NCI-H526 treated with DMSO at 0.1 percent for 48 hours (cell line): ENCODE data around the gene ABCG1.

Source experiments
- DNase-seq: peaks from one replicate; lab custom pipeline; 2025; lab: John Stamatoyannopoulos, UW

ABCG1 gene

DNA sequence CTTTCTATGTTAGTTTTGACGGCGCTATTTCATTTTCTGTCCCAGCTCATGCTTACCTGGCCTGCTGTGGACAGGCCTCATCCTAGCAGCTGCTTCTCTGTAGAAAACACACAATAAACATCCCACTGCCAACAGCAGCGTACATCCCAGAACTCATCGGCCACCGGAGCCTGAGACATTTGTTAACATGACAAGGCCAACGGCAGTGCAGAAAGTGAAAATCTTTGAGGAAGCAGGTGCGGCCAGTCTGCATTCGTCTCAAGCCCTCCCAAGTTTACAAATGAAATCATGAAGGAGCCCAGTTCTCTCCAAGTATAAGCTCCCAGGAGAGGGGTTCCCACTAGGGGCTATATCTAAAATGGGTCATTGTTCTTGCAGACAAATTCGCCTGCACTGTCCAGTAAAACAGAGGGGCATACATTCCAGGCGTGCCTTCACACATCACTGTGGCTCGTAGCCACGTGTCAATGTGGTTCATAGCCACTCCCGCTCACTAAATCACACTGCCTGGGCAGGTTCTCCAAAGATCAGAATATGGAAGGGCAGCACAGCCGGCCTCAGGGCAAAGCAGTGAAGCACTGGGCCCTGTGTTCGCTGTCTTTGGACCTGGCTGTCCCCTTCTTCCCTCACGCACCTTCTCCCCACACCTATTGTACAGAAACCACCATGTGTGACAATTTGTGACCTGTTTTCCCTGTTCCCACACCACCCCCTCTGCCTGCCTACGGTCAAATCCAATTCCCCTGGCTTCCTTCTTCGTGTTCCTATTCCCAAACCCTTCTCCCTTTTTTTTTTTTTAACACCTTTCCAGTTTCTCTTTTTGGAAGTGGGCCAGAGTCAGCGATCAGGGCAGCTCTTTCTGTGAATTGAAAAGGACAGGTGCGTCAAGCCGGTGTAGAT lies 27.0 kb upstream of the ABCG1 start:
- no peak for DNase-seq

DNA sequence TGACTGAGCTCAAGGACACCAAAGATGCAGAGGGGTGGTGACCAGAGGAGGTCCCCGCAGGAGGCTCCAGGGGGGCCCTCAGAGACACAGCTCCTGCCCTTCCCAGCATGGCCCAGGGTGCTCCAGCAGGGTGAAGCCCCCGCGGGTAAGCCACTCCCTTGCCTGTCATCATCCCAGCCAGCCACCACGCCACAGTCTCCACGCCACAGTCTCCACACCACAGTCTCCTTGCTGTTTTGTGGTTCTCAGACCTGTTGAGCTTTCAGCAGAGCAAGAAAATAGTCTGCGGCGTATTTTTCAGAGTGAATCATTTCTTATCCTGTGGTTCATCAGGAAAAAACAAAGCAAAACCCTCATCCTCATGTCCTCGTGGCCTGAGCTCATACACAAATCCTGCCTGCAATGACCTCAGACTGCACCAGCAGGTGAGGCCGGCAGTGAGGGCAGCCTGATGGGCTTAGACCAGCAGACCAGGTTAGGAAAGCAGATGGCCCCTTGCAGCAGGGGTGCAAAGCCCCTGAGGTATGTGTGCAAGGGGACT lies 25.7 kb upstream of the ABCG1 start:
- DNase-seq, result no peak

DNA sequence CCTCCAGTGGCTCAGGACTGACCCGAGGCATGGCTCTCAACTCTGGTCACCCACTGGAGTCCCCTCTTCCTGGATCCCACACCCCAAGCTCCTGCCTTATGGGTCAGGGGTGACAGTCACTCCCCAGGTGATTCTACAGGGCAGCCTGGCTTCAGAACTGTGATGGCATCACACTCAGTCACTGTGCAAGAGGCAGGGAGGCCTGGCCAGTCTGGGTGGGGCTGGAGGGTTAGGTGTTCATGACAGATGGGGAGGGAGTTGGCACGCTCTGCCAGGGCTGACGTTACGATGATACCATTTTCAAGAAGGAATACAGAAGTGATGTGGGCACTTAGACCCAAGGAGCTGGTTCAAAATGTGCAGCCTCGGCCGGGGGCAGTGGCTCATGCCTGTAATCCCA lies 25.2 kb upstream of the ABCG1 start:
- no peak for DNase-seq

DNA sequence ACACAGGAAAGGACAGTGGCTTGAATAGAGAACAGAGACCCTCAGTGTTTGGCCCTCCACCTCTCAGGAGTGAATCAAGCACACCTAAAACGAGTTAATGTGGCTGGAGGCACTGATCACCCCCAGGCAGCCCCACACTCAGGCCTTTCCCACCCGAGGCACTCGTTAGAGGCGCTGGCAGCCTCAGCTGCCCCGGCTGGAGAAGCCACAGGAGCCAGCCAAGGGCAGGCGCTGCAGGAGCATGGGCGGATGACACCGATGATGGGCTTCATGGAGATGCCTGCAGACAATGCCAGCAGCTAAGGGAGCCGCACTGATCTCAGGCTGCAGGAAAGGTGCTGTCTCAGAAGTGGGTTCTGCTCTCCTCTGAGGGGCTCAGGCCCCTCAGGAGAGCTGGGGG lies 24.1 kb upstream of the ABCG1 start:
- no peak for DNase-seq

DNA sequence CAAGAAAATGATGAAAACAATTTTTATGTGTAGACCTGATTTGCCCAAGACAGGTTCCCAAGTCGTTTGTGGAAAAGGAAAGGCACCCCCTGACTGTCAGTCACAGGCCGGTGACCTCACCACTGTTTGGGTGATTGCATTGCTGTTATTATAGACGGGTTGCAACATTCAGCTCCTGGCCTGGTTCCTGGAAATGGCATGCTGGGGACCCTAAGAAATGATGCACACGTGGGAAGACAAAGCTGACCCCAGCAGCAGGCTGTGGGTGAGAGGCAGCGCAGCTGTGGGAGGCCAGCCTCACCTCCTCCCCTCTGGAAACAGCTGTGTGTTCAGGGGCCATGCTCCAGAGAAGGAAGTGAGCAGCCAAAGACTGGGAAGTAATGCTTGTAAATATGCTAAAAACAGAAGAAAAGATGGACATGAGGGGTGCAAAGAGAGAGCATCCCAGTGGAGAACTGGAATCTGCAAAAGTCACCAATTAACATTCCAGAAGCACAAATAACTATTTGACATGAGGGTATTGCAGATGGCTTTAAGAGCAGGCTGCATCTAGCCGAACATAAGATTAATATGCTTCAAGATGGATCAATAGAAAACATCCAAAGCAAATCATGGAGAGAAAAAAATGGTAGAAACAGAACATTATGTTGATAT lies 23.4 kb upstream of the ABCG1 start:
- no peak for DNase-seq

DNA sequence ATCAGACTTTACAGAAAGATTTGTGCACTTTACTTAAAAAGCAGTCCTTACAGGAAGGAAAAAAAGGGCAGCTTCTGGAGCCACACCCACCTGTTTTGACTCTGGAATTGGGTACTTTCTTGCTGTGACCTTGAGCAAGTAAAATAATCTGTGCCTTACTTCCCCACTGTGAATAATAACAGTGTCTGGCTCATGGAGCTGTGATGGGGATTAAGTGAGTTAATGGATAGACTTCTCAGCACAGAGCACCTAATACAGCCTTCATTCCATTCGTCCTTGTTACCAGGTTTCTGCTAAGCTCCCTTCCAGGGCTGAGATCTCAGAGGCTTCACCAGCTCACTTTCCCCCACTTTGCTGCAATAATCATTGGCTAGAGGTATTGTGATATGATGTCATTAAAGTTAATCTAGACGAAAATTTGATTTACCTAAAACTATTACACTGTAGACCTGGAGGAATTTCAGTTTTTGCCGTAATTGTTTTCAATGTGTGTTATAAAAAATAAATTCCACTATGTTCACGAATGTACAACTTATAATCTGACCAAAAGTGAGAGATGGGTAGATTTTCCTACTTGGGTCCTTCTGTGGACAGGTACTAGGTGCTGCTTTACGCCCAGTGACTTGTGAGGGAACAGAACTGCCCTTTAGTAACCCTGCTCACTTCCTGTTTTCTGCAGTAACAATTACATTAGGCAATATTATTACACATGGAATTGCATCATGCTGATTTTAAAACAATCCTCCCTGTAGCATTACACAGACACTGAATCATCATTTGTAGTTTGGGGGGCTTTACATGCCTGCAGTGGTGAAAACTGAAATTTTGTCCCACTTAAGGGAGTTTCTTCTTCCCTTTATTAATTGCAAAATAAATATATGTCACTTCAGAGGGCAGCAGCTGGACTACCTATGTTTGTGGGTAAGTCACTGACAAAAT lies 19.7 kb upstream of the ABCG1 start:
- DNase-seq, result no peak

DNA sequence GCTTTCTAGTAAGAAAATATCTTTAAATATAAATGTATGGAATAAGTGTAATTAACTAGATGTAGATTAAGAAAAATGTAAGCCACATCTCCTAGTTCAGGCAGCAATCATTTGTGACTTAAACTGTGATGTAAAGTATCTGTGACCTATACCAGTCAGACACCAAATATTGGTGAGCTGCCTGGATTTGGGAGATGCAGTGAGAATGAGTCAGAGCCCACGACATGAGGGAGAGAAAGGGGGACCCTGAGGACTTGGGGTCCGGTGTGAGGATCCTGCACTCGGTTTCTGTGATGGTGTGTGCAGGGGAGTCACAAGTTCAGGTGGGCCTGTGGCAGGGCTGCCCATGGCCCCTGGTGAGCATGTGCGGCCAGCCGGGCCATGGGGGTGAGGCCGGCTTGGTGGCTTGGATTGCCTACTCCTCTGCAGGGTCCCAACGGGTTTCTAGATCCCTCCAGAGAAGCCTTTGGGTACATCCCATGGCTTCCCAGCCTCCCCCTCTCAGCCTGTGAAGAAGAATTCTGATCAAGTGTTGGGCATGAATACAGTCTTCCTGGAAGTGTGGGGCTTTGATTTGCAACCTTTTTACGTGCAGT lies 19.0 kb upstream of the ABCG1 start:
- DNase-seq, result no peak

DNA sequence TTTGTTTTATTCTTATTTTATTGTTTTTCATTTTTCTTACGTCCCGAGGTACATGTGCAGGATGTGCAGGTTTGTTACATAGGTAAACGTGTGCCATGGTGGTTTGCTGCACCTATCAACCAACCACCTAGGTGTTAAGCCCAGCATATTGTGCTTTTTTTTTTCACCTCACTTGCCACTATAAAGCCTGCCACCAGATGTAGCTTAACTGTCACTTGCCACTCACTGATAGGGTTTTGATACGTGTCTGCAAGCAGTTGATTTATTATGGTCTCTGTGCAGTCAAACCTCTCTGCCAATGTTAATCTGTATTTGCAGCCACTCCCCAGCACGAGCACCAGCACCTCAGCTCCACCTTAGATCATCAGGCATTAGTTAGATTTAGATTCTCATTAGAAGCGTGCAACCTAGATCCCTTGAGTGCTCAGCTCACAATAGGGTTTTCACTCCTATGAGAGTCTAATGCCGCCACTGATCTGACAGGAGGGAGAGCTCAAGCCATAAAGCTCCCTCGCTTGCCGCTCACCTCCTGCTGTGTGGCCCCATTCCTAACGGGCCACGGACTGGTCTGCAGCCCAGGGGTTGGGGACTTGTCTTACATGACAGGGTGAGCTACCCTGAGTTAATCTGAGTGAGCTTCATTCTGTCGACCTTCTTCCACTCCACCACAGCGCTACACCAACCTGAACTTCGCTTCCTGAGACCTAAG lies 17.9 kb upstream of the ABCG1 start:
- no peak for DNase-seq

DNA sequence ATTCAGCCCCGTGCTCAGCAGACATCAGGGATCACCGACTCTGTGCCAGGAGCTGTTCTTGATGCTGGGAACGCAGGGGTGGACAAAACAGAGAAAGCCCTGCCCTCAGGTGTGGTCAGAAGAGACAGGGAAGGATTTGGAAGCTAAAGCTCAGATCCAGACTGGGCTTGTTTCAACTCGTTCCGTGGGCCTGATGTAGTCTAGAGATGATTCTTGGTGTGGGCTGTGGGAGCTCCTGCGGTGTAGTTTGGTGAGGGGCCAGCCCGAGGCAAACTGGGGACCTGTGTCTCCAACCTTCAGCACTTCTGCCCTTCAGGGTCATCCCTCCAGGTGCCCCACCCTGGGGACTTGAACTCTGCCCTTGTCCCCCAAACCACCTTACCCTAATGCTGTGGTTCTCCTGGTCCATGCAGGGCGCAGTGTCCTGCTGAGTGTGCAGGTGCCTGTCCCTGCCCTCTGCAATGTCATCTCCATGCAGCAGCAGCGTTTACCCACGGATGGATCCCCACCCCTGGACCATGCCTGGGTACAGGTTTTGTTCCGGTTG lies 17.3 kb upstream of the ABCG1 start:
- DNase-seq, result no peak

DNA sequence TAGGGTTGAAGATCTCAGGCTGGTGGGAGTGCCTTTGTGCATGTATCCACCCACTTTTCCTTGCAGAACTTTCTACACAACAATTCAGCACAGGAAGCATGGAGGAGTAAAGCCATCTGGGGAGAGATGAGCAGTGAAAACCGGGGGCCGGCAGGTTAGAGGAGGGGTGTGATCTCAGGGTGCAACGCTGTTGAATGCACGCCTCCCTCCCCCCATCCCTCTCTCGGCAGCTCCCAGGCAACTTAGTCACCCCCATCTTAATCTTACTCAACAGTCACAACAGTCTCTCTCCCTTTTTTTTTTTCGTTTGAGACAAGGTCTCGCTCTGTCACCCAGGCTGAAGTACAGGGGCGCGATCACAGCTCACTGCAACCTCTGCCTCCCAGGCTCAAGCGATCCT lies 16.6 kb upstream of the ABCG1 start:
- no peak for DNase-seq

DNA sequence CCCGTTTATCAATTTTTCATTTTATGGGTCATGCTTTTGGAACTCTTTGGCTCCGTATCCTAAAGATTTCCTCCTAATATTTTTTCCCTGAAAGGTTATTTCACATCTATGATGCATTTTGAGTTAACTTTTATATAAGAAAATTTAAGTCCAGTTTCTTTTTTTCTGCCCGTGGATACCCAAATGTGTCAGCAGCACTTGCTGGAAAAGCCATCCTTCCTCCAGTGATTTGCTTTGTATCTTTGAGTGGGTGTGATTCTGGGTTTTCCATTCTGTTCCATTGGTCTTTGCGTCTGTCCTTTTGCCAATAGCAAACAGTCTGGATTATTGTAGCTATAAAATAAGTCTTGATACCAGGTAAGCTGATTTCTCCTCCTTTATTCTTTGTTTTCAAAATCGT lies 15.6 kb upstream of the ABCG1 start:
- no peak for DNase-seq

DNA sequence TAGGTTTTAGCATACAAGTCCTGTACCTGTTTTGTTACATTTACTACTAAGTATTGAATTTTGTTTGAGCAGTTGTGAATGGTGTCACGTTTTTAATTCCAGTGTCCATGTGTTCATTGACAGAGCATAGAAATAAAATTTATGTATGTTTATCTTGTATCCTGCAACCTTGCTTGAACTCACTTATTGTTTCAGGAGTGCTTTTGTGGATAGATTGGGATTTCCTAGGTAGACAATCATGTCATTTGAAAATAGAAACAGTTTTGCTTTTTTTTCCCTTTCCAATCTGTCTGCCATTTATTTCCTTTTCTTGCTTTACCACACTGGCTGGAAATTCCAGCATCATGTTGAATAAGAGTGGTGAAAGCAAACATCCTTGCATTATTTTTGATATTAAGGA lies 15.0 kb upstream of the ABCG1 start:
- no peak for DNase-seq

DNA sequence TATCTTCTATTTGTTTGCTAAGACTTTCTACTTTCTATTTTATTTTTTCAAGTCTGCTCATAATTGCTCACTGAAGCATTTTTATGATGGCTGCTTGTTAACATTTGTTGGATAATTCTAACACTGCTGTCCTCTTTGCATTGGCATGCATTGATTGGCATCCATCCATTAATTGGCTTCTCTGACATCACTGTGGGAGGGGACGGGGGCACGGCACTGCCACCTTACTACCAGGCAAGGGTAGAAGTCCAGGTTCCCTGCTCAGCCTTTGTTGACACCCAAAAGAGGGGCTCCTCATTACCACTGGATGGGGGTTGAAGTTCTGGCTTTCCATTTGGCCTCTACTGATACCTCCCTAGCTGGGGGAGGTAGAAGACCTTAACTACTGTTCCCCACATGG lies 11.5 kb upstream of the ABCG1 start:
- no peak for DNase-seq

DNA sequence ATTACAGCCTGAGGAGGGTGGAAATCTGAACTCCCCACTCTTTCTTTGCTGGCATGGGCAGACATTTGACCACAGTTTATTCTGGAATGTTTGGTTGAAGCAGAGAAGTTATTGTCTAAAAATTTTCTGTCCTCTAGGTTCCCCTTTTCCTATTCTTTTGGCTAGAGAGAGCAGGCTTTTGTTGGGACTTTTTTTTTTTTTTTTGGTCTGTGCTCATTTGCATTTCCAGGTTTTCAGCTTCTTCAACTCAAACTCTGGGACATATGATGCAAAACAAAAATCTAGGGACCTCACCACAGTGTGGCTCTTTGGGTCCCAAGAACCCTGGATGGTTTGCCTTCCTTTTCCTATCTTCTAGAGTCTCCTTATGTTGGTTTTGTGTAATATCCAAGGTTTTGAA lies 10.9 kb upstream of the ABCG1 start:
- DNase-seq, result no peak

DNA sequence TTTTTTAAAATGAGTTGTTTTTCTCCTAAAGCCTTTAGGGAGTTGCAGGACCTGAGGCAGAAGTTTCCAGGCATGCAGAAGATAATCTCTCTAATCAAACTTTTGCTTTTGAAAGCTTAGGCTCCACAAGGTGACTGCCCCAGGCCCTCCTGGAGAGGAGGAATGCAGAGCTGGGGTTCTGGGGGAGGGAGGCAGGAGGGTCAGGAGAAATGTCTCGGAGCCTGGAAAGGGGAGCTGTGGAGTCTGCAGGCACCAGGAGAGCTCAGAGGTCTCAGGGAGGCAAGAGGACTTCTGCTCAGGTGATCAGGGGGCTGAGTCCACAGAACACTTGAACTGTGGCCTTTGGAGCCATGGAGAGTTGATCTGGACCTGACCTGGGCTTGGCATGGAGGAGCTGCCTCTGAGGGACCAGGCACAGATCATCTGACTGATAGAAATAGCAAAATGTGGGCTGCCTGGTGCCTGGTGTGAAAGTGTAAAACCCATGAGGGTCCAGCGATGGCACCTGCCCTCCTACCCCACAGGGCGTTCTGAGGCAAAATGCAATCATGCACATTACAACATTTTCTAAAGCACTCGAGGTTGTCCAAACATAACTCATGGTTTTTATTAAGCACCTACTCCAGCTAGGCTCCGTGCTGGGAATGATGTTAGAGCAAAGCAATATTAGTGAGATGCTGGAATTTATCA lies 10.0 kb upstream of the ABCG1 start:
- no peak for DNase-seq

DNA sequence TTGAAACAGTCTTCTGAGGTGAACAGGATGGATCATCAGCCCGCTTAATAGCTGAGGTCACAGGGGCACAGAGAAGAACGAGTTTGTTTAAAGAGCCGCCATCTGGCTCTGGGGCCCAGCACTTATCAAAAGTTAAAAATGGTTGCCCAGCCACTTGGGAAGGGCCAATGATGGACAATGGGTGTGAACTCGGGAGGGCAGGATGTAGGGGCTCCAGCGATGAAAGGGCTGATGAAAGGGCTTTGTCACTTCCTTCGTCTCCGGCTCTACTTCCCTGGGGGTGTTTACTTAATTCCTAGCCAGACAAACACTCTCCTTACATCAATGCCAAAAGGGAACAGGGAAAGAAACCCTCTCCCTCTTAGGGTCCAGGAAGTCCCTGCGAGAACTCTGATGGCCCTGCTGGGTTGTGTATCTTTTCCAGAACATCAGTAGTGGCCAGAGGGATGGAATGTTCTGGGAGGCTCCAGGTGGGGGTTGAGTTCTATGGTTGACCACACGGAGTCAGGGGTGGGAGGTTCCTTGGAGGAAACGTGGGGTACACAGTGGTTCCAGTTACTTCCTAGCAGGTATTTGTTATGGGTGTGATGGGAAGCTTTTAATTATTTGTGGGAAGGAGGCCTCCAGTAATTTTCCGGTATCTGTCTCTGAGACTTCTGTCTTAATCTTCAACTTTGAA lies 9.0 kb upstream of the ABCG1 start:
- DNase-seq, result no peak

DNA sequence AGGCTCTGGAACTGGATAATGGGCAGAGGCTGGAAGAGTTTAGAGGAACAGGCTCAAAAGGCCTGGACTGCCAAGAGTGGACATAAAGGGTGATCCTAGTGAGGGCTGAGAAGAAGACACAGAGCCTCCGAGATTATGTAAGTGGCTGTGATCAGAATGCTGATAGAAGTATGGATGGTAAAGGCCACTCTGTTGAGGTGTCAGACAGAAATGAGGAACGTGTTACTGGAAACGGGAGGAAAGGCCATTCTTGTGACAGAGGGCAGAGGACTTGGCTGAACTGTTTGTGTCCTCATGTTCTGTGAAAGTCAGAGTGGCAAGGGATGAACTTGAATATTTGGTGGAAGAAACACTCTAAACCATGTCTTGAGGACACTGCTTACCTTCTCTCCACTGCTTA lies 6.7 kb upstream of the ABCG1 start:
- DNase-seq, result no peak

DNA sequence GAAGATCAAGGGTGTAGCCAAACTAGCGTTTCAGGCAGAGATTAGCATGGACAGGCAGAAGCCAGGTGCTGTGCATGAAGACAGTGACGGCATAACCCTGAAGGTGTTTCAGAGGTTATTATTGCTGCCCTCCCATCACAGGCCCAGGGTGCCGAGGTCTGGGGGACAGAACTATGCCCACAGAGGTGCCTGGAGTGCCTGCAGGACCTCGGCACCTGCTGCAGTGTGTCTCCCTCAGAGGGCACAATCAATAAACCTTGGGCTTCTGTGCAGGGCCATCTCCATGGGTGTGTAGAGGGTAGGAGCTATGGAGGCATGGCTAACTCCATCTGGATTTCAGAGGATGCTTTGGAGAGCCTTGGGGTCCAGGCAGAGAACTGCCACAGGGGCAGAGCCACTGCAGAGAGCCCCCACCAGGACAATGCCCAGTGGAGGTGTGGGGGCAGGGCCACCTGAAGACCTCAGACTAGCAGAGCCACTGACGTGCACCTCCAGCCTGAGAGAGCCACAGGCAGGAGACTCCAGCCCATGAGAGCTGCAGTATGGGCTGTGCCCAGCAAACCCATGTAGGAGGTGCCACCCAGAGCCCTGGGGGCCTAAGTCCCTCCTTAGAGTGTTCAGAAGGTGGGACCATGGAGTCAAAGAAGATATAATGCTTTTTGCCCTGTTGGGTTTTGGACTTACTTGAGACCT lies 5.7 kb upstream of the ABCG1 start:
- DNase-seq, result no peak

DNA sequence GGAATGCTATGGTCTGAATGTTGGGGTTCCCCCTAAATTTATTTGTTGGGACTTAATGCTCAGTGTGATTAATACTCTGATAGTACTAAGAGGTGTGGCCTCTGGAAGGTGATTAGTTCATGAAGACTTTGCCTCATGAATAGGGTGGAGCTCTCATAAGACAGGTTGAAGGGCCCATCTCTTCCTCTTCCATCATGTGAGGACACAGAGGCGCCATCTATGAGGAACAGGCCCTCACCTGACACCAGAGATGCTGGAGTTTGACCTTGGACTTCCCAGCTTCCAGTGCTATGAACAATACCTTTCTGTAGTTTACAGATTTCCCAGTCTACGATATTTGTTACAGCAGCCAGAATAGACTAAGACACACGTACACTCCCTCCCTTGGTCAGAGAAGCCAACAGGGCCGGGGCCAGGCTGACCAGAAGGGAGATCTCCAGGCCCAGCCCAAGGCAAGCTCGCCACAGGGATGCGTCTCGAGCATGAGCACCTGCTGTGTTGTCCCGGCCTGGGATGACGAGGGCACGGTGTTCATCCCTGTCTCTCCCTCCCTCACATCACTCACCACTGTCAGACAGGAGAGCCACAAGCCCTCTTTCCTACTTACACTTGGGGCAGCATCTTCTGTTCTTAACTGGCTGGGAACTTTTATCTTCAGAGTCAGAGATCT lies 4.7 kb upstream of the ABCG1 start:
- DNase-seq, result no peak
